ENCODE measurements around the gene S100A12. TPM values are rescaled to one million over a fixed set of nuclear protein-coding genes. Genes with fewer than 3 reads are reported as not detected.

Gene S100A12
- total RNA-seq, 1 donor from 2014 or later = 22.8 TPM

DNA sequence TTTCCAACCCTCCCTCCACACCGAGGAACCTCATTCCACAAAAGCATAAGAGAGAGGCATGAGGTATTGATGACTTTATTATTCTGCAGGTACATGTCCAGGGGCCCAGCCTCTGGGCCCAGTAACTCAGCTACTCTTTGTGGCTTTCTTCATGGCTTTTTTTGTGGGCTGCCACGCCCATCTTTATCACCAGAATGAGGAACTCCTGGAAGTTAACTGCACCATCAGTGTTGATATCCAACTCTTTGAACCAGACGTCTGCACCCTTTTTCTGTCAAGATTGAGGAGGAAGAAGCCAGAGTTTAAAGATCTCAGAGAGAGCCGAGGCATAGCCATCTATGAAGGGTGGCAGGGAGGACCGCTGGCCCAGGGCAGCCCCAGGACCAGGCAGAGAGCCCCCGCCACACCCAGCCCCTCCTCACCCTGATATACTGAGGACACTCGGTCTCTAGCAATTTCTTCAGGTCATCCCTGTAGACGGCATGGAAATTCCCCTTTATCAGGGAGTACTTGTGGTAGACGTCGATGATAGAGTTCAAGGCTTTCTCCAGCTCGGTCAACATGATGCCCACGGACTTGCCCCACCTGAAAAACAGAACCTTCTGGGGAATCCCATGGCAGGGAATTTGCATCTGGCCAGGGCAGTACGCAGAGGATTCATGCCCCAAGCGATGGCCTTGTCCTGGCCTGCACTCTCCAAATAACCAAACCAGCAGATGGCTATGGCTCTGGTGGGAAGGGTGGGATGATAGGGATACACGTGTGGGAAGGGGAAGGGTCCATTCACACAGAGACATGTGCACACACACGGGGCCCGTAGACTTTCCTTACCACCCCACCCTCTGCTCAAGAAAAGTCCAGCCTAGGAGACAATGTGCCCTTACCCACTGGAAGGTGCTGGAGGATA is 14.8 kb upstream of the S100A12 start:
- Histone ChIP-seq H3K36me3 (no peaks in the 10 kb centered on the region), H3K4me3 (no peak overlapping the region), H3K4me1 (peaks cover 3% of the 10 kb centered on the region), H3K9me3 (no peaks in the 10 kb centered on the region), H3K27me3 (no peaks in the 10 kb centered on the region), H3K27ac (no peak overlapping the region)
- ATAC-seq = no peak
- intact Hi-C loops (cut with DNase I) = no loop called here
- no peak for DNase-seq
- TF ChIP-seq, protein P1, sequence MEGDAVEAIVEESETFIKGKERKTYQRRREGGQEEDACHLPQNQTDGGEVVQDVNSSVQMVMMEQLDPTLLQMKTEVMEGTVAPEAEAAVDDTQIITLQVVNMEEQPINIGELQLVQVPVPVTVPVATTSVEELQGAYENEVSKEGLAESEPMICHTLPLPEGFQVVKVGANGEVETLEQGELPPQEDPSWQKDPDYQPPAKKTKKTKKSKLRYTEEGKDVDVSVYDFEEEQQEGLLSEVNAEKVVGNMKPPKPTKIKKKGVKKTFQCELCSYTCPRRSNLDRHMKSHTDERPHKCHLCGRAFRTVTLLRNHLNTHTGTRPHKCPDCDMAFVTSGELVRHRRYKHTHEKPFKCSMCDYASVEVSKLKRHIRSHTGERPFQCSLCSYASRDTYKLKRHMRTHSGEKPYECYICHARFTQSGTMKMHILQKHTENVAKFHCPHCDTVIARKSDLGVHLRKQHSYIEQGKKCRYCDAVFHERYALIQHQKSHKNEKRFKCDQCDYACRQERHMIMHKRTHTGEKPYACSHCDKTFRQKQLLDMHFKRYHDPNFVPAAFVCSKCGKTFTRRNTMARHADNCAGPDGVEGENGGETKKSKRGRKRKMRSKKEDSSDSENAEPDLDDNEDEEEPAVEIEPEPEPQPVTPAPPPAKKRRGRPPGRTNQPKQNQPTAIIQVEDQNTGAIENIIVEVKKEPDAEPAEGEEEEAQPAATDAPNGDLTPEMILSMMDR (IDR thresholded peaks at IDR 0.05) = no peak

DNA sequence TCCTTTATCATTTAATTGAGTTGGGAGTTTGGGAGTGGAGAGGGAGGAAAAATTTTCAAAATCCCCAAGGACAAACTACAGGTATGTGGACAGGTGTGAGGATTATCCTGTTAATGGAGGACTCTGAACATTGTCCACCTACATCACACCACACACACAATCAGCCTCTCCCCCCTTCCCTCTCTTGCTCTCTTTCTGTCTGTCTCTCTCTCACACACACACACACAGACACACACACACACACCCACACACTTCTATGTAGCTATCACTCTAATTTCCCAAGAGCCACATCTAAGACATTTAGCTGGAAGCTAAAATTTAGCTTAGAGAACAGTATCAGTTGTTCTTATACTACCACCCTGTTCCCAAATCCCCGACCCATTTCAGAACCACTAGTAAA is 14.0 kb upstream of the S100A12 start:
- Histone ChIP-seq H3K27me3 (no peaks in the 10 kb centered on the region), H3K36me3 (no peaks in the 10 kb centered on the region), H3K4me1 (peaks cover 8% of the 10 kb centered on the region), H3K4me3 (no peak overlapping the region), H3K9me3 (no peaks in the 10 kb centered on the region), H3K27ac (no peak overlapping the region)
- DNase-seq (no peak), ATAC-seq (no peak)
- TF ChIP-seq, protein P1 (IDR thresholded peaks at IDR 0.05) = no peak
- intact Hi-C loops (cut with DNase I) = no loop called here

DNA sequence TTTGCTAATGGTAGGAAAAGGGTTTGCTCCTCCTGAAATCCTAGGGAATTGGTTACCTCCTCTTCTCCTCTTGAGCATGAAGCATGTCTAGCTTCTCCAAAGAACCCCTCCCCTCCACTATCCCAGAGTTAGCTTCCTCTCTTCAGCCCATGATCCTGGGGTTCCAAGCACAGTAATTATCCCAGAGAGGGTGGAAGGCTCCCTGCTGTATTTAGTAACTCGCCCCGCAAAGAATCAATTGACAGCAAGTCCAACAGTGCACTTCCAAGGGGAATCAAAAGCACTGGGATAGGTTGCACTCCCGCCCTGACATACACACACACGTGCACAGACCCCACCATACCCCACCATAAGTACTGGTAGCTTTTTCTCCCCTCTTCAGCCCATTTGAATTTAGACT is 12.4 kb upstream of the S100A12 start:
- DNase-seq (no peak), ATAC-seq (no peak)
- Histone ChIP-seq H3K4me1 (peaks cover 8% of the 10 kb centered on the region), H3K27ac (no peak overlapping the region), H3K27me3 (no peaks in the 10 kb centered on the region), H3K4me3 (no peak overlapping the region), H3K36me3 (no peaks in the 10 kb centered on the region), H3K9me3 (no peaks in the 10 kb centered on the region)
- intact Hi-C loops (cut with DNase I) = no loop called here
- TF ChIP-seq, protein P1 (IDR thresholded peaks at IDR 0.05) = no peak

DNA sequence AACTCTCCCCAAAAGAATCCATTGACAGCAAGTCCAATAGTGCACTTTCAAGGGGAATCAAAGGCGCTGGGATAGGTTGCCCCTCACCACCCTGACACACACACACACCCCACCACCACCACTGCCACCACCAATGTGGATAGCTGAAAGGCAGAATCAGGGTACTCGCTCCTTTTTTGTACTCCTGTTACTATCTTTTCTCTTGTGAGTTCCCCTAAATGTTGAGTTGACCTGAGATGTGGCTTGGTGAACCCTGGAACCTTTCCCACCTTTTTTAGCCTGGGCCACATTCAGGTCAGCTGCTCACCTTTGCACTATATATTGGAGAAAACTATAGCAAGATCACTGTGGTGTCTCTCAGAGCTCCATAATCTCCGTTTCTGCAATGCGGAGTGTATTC is 11.6 kb upstream of the S100A12 start:
- no peak for ATAC-seq
- intact Hi-C loops (cut with DNase I) = no loop called here

DNA sequence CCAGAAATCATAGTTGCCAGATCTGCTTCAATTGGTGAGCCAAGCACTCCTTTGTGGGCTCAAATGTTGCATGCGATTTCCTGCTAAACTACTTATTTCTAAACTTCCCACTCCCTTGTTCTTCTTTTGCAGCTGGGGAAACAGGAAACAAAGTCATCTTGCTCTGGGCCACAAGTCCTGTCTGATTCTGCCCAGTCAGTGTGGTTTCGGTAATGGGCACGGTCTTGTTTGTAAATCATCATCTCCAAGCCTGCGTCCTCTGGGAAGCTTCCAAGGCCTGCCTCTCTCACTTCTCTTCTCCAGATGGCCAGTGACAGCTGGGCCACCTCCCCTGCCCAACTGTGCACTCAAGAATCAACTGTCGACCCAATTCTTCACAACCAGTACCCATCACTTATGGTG is 11.1 kb upstream of the S100A12 start:
- intact Hi-C loops (cut with DNase I) = no loop called here
- DNase-seq (no peak), ATAC-seq (peak; percentile 84)
- no peak overlapping the region for H3K27ac ChIP-seq
- TF ChIP-seq, protein P1 (IDR thresholded peaks at IDR 0.05) = no peak
- no peak overlapping the region for H3K4me3 ChIP-seq
- peaks cover 8% of the 10 kb centered on the region for H3K4me1 ChIP-seq
- no peaks in the 10 kb centered on the region for H3K36me3 ChIP-seq
- no peaks in the 10 kb centered on the region for H3K9me3 ChIP-seq
- H3K27me3 ChIP-seq = no peaks in the 10 kb centered on the region

More for the DNA sequence above, 11.6 kb upstream of the S100A12 start:
- Histone ChIP-seq H3K4me1 (peaks cover 8% of the 10 kb centered on the region), H3K9me3 (no peaks in the 10 kb centered on the region), H3K27me3 (no peaks in the 10 kb centered on the region), H3K4me3 (no peak overlapping the region), H3K27ac (no peak overlapping the region), H3K36me3 (no peaks in the 10 kb centered on the region)
- no peak for DNase-seq
- TF ChIP-seq, protein P1 (IDR thresholded peaks at IDR 0.05) = no peak

Data from upper lobe of right lung (tissue), 1 donor.